SU-DHL-6 (cell line): Measurements from ENCODE around the gene BNC2.

Experiments used
- CTCF ChIP-seq: fragments of 200-600 bp; sonication (generic); IDR thresholded peaks from one replicate; pipeline ENCODE4 v1.5.1; 2017; ENCODE audit warnings: antibody characterized with exemption, mild to moderate bottlenecking, low read length, moderate library complexity; ENCODE audit not compliant: insufficient read depth, poor library complexity, severe bottlenecking
- EZH2phosphoT487 ChIP-seq: fragments of 200-600 bp; sonication (generic), shearing (Covaris generic); conservative IDR thresholded peaks from 2 replicates; pipeline ENCODE4 v1.6.1; 2018; ENCODE audit warnings: mild to moderate bottlenecking, antibody characterized with exemption, low read length, moderate library complexity, mixed read lengths

DNA sequence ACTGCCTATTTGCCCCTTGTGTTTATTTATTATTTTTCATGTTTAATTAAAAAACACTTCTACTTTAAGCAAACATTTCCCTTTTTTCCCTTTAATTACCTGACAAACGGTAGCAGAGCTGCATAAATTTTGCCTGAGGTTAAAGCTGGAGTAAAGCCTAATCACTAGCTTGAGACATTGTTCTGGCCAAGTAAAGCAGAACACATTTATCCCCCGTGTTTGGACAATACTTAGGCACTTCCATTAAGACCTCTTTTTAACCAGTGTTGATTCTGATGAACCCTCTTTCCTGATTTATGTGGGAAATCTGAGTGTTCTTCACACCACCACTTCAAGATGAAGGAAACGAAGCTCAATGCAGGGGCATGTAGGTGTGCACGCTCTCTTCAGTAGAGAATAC, 54.5 kb downstream of the BNC2 start:
- TF ChIP-seq CTCF: no peak
- no peak for TF ChIP-seq EZH2phosphoT487
